Measurements from ENCODE around the gene SCN5A.

Gene SCN5A

GRCh38 chr3:38649500-38650247, at the start of gene SCN5A:
TSS of gene SCN5A (minus strand) at chr3:38649687. CDS start at chr3:38633307, 16,380 bp downstream.
- DNase-seq: peak; percentile 33 to 65 (median 60)

GRCh38 chr3:38698760-38699159, 49.3 kb upstream of the SCN5A start:
- DNase-seq: no peak

DNA sequence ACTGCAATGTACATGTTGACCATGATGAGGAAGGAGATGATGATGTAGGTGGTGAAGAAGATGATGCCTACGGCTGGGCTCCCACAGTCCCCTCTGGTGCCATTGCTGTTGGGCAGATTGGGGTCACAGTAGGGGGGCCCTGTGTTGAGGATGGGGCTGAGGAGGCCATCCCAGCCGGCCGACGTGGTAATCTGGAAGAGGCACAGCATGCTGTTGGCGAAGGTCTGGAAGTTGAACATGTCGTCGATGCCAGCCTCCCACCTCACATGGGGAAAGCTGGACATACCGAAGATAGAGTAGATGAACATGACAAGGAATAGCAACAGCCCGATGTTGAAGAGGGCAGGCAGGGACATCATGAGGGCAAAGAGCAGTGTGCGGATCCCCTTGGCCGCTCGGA, 48.6 kb upstream of the SCN5A start:
- DNase-seq: no peak

DNA sequence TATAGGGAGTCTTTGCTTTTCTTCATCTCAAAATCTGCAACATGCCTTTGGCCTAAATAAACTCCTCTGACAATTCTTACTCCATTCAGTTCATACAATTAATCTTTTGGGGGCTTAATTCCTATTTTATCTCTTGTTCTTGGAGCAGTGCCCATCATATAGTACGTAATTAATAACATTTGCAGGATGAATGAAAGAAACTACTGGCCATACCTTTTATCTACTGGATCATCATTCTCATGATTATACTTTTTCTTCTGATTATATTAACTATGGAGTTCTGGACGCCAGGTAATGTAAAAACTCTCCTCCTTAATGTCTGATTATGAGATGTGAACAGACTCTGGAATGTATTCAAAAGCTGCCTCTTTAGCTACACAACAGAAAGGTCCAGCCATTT, 46.5 kb upstream of the SCN5A start:
- DNase-seq: no peak

DNA sequence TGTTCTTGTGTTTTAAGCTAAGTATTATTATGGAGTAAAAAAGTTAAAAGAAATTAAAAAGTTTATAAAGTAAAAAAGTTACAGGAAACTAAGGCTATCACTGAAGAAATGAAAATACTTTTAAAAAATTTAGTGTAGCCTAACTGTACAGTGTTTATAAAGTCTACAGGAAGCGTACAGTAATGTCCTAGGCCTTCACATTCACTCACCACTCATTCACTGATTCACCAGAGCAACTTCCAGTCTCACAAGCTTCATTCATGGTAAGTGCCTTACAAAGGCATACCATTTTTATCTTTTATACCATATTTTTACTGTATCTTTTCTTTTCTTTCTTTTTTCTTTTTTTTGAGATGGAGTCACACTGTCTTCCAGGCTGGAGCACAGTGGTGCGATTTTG, 40.7 kb upstream of the SCN5A start:
- DNase-seq: no peak

DNA sequence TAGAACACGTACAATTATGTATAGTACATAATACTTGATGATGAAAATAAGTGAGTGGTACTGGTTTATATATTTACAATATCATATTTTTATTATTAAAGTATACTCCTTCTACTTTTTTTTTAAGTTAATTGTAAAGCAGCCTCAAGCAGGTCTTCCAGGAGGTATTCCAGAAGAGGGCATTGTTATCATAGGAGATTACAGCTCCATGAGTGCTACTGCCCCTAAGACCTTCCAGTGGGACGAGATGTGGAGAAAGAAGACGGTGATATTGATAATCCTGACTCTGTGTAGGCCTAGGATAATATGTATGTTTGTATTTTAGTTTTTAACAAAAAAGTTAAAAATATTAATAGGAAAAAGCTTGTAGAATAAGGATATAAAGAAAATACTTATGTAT, 40.3 kb upstream of the SCN5A start:
- no peak for DNase-seq

- no peak for DNase-seq
These were observed 39.9 kb upstream of the SCN5A start for GRCh38 chr3:38689346-38689745.

- DNase-seq: no peak
These were observed 37.8 kb upstream of the SCN5A start for GRCh38 chr3:38687321-38687720.

GRCh38 chr3:38684546-38684945, 35.1 kb upstream of the SCN5A start:
- no peak for DNase-seq

GRCh38 chr3:38669668-38670067, 20.2 kb upstream of the SCN5A start:
- DNase-seq: no peak

DNA sequence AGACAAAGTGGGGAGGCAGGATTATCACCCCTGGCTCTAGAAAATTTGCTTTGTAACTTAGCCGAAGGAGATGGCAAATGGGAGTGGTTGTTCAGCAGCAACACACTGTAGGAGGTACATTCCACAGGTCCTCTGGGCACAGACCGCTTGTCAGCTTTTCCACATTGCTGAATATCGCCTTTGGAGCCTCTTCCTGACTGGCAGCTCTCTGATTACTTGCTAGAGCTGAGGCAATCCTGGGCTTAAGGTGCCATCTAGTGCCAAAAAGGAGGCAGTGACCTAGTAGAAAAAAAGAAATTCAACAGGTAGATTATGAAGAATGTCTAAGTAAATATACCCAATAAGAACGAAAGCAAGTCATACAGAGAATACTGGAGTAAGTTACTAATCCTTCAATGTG, 13.1 kb upstream of the SCN5A start:
- DNase-seq: peak in 1 of 3 experiments; percentile 15

- DNase-seq: peak in 1 of 3 experiments; percentile 2
These were observed 9.4 kb upstream of the SCN5A start for GRCh38 chr3:38658841-38659240.

DNA sequence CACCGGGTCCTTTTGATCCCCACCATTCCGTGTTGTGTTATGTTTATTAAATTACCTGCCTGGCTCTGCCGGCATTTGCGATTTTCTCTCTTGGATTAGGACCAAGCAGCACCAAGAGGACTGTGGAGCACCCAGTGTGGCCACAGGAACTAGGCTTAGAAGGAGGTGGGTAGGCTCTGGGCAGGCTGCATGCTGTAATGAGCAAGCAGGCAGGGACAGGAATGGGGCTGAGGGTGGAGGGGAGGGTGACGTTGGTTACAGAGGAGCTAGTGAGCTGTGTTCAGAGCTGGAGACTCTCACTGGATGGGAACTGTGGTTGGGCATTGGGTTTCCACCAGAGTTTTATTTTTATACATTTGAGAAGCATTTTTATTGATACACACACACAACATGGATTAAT, 7.9 kb upstream of the SCN5A start:
- no peak for DNase-seq

GRCh38 chr3:38655708-38656300, 6.3 kb upstream of the SCN5A start:
- DNase-seq: peak; percentile 14 to 66 (median 16)

GRCh38 chr3:38653685-38654537, 4.4 kb upstream of the SCN5A start:
- DNase-seq: no peak

DNA sequence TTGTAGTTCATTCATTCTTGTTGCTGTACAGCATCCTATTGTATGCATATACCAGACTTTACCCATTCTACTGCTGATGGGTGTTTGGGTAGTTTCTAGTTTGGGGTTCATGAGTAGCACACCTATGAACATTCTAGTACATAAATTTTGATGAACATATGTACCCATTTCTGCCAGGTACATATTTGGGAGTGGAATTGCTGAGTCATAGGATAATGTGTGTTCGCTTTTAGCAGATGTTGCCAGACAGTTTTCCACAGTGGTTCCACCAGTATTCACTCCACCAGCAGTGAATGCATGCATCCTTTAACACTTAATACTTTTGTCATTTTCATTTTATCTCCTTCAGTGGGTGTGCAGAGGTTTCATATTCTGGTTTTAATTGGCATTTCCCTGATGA, 3.4 kb upstream of the SCN5A start:
- no peak for DNase-seq

DNA sequence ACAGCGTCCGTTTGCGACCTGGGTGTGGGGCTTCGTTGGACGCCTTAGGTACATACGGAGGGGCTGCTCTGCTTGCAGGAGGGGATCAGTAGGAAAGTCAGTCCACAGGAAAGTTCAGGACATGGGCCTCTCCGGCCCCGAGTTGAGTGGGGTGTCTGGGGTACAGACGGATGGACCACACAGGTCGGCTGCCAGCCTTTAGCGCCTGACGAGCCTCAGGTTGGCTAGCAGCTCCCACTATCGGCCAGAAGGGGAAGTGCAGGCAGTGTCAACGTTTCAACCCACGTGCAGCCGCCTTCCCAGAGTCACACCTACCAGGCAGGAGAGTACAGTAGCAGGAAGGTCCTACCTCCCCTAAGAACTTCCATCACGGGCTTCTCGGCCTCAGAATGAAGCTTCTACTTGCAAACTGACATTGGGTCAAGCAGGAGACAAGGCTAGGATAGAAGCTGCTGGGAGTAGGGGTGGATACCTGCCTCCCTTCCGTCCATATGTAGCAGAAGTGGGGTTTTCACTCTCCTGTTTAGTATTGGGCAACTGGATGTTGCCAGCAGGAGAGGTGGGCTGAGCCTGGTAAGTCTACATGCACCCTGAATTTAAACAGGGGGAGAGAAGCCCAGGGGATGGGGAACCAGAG, 1.8 kb upstream of the SCN5A start:
- DNase-seq: peak; percentile 39 to 70 (median 51)

DNA sequence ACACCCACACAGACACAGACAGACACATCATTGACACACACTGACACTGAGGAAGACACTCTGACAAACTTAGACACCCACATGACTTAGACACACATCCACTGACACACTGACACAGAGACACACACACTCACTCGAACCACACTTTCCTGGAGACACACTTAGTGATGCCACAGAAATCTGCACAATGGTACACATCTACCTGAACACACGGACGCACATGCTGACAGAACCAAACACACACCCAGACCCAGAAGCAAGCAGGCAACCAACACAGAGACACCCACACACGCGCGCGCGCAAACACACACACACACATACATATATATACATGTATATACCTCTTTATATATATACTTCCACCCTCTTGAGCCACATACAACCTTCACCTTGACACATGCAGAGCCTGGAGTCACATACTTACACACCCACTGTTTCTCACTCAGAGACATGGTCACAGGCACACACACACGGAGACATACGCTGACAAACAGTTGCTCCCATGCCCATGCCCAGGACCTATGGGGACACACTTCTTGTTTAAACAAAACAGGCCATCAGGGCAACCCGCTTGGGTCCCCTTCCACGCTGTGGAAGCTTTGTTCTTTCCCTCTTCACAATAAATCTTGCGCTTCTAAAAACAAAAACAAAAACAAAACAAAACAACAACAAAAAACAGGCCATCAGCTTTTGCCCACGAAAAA, 913 bp upstream of the SCN5A start:
- DNase-seq: peak in 2 of 3 experiments; percentile 24 to 26

DNA sequence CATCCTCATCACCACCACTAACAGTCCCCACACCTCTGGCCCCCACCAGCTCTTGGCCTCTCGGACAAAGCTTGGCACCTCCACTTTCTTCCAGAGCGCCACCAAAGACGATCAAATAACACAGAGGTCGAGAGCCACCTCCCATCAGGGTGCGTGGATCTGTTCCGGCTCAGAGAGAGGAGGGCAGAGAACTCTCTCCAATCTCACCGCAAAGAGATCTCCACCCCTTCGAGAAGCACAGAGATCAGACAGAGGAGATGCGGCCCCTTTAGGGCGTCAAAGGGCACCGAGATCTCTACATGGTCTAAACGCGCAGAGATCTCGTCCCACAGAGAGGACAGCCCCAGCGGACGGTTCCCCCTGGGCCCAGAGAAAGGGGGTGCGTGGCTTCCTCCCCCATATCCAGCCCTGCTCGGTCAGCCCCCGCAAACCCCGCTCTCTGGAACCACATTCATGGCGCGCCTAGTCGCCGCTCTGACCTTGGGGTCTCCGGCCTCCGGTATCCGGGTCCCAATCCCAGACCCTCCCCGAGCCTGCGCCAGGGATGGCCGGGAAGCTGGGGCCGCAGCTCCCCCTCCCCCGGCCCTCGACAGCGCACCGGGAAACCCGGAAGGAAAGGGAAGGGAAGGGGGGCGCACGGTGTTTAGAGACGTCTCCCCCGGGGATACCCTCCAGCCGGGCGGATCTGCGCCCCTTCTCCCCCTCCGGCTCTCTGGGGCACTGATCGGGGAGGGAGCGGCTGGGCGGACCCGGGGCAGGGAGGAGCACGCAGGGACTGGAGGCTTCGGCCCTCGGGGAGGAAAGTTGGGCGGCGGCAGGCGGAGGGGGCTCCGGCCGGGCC, 608 bp downstream of the SCN5A start:
- peak in 2 of 3 experiments; percentile 31 to 66 for DNase-seq

GRCh38 chr3:38648024-38648658, 1.3 kb downstream of the SCN5A start:
- DNase-seq: no peak
